WTC11 (cell line): ENCODE measurements around the gene ZGPAT. TPM values are rescaled to one million over a fixed set of nuclear protein-coding genes. Genes with fewer than 3 reads are reported as not detected.

ENCODE experiments used
- ATAC-seq: fragments of 200-7000 bp; cut with Tn5 transposase; 2 replicates; pipeline ENCODE4 v1.10.0; 2021; ENCODE audit warnings: mild to moderate bottlenecking, moderate library complexity
- CTCF ChIA-PET: fragments of 300-600 bp; sonication (Branson Sonifier 250); formaldehyde crosslinking; loops from one replicate; lab custom pipeline; 2021; ENCODE audit warnings: antibody characterized with exemption; lab: Charles Lee
- POLR2A ChIA-PET: fragments of 350-600 bp; sonication (Branson Sonifier 250); formaldehyde crosslinking; loops from one replicate; lab custom pipeline; 2021; ENCODE audit warnings: antibody characterized with exemption; lab: Charles Lee
- DNase-seq: peaks from one replicate; pipeline ENCODE4 v3.0.0; 2021; ENCODE audit warnings: low spot score
- H3K27ac Mint-ChIP-seq: 2 replicates; pipeline ENCODE4 v1.8.0; 2021; ENCODE audit warnings: mixed read lengths
- H3K27me3 Mint-ChIP-seq: 2 replicates; pipeline ENCODE4 v1.8.0; 2021; ENCODE audit warnings: low read depth, mild to moderate bottlenecking, moderate library complexity, mixed read lengths
- H3K36me3 Mint-ChIP-seq: 2 replicates; pipeline ENCODE4 v1.8.0; 2021; ENCODE audit warnings: mixed read lengths
- H3K4me1 Mint-ChIP-seq: 2 replicates; pipeline ENCODE4 v1.8.0; 2022; ENCODE audit warnings: mixed read lengths
- H3K4me3 Mint-ChIP-seq: 2 replicates; pipeline ENCODE4 v1.8.0; 2021; ENCODE audit warnings: mild to moderate bottlenecking, moderate library complexity, mixed read lengths
- H3K9me3 Mint-ChIP-seq: 2 replicates; pipeline ENCODE4 v1.8.0; 2021; ENCODE audit warnings: mixed read lengths
- ATF1 ChIP-seq: sonication (generic); formaldehyde crosslinking; IDR thresholded peaks from 2 replicates; pipeline ENCODE4 v1.8.1; 2023; ENCODE audit warnings: mild to moderate bottlenecking, moderate library complexity, missing genetic modification reagents
- CREB1 ChIP-seq: sonication (generic); formaldehyde crosslinking; IDR thresholded peaks from 2 replicates; pipeline ENCODE4 v1.8.0; 2023; ENCODE audit warnings: mild to moderate bottlenecking, missing genetic modification reagents
- EMX1 ChIP-seq: fragments of 250-450 bp; sonication (Bioruptor Pico); IDR thresholded peaks from 2 replicates; pipeline ENCODE4 v1.8.0; 2021; ENCODE audit warnings: mild to moderate bottlenecking
- ESRRA ChIP-seq: sonication (generic); formaldehyde crosslinking; IDR thresholded peaks from 2 replicates; pipeline ENCODE4 v1.8.1; 2022; ENCODE audit warnings: mild to moderate bottlenecking, missing genetic modification reagents, borderline replicate concordance
- FOXK1 ChIP-seq: sonication (generic); formaldehyde crosslinking; IDR thresholded peaks from 2 replicates; pipeline ENCODE4 v1.8.0; 2022; ENCODE audit warnings: mild to moderate bottlenecking, moderate library complexity, missing genetic modification reagents
- JAZF1 ChIP-seq: fragments of 250-450 bp; sonication (Bioruptor Pico); IDR thresholded peaks from 2 replicates; pipeline ENCODE4 v1.9.0; 2021; ENCODE audit warnings: moderate library complexity, mild to moderate bottlenecking, inconsistent platforms
- NR1H2 ChIP-seq: sonication (generic); formaldehyde crosslinking; IDR thresholded peaks from 2 replicates; pipeline ENCODE4 v1.9.0; 2021; ENCODE audit warnings: mild to moderate bottlenecking, moderate library complexity, missing genetic modification reagents
- OVOL2 ChIP-seq: fragments of 250-450 bp; sonication (Bioruptor Pico); IDR thresholded peaks from 2 replicates; pipeline ENCODE4 v1.9.0; 2021; ENCODE audit warnings: mild to moderate bottlenecking, borderline replicate concordance
- SP1 ChIP-seq: sonication (generic); formaldehyde crosslinking; conservative IDR thresholded peaks from 2 replicates; pipeline ENCODE4 v1.8.1; 2022; ENCODE audit warnings: missing genetic modification reagents
- TCF7 ChIP-seq: sonication (generic); formaldehyde crosslinking; IDR thresholded peaks from 2 replicates; pipeline ENCODE4 v1.8.0; 2022; ENCODE audit warnings: mild to moderate bottlenecking, low read depth, missing genetic modification reagents, moderate library complexity
- total RNA-seq: library from RNA; stranded (reverse); gene quantifications from 3 replicates; pipeline ENCODE4 v1.2.3, GENCODE V29; 2021
- TF ChIP-seq, protein P1 (sequence below): fragments of 200-600 bp; IDR thresholded peaks from 2 replicates; pipeline ENCODE4 v1.8.0; 2022; ENCODE audit warnings: antibody characterized with exemption
- TF ChIP-seq, protein P2 (sequence below): sonication (generic); formaldehyde crosslinking; IDR thresholded peaks from 2 replicates; pipeline ENCODE4 v1.8.0; 2022; ENCODE audit warnings: mild to moderate bottlenecking, missing genetic modification reagents
- TF ChIP-seq, protein P3 (sequence below): sonication (generic); formaldehyde crosslinking; IDR thresholded peaks from 2 replicates; pipeline ENCODE4 v1.8.1; 2023; ENCODE audit warnings: mild to moderate bottlenecking, moderate library complexity, missing genetic modification reagents
- TF ChIP-seq, protein P4 (sequence below): fragments of 250-450 bp; sonication (Bioruptor Pico); conservative IDR thresholded peaks from 2 replicates; pipeline ENCODE4 v1.9.0; 2021; ENCODE audit warnings: mild to moderate bottlenecking

ZGPAT gene
- total RNA-seq, 1 experiment from 2014 or later, result 28.3 TPM

DNA sequence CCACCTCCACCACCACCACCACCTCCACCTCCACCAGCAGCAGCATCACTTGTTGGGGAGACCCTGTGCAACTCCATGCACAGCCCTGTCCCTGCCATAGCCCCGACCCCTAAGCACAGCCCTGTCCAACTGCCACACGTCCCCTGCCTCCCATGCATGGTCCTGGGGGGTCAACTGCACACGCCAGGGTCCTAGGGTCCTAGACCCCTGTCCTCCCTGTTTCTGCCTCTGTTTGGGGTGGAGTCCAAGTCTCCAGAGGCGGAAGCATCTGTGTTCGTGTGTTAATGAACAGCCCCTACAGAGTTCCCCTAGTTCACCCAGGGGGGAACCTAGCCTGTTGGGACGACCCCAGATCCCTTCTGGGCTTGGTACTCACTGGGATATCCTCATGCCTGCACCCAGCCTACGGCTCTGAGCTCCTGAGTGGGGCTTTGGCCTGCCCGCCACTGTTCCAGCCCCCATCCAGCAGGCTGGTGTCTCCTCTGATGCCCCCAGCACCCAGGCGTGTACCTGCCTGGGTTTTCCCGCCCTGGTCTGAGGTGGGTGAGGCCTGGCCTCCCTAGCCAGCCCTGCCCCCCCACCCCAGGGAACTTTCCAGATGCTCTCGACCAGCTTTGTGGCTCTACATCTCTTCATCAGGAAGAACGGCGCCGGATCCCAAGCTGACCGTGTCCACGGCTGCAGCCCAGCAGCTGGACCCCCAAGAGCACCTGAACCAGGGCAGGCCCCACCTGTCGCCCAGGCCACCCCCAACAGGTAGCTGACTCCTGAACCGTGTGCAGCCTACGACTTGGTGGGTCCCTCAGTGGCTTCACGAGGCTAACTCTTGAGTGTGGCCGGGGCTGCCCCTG is 13.9 kb upstream of the ZGPAT start (continued):
- TF ChIP-seq JAZF1 (CRISPR knock-in tag) (no peak), NR1H2 (CRISPR knock-in tag) (no peak), OVOL2 (CRISPR knock-in tag) (no peak)
- TF ChIP-seq, protein P1, sequence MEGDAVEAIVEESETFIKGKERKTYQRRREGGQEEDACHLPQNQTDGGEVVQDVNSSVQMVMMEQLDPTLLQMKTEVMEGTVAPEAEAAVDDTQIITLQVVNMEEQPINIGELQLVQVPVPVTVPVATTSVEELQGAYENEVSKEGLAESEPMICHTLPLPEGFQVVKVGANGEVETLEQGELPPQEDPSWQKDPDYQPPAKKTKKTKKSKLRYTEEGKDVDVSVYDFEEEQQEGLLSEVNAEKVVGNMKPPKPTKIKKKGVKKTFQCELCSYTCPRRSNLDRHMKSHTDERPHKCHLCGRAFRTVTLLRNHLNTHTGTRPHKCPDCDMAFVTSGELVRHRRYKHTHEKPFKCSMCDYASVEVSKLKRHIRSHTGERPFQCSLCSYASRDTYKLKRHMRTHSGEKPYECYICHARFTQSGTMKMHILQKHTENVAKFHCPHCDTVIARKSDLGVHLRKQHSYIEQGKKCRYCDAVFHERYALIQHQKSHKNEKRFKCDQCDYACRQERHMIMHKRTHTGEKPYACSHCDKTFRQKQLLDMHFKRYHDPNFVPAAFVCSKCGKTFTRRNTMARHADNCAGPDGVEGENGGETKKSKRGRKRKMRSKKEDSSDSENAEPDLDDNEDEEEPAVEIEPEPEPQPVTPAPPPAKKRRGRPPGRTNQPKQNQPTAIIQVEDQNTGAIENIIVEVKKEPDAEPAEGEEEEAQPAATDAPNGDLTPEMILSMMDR, result no peak

DNA sequence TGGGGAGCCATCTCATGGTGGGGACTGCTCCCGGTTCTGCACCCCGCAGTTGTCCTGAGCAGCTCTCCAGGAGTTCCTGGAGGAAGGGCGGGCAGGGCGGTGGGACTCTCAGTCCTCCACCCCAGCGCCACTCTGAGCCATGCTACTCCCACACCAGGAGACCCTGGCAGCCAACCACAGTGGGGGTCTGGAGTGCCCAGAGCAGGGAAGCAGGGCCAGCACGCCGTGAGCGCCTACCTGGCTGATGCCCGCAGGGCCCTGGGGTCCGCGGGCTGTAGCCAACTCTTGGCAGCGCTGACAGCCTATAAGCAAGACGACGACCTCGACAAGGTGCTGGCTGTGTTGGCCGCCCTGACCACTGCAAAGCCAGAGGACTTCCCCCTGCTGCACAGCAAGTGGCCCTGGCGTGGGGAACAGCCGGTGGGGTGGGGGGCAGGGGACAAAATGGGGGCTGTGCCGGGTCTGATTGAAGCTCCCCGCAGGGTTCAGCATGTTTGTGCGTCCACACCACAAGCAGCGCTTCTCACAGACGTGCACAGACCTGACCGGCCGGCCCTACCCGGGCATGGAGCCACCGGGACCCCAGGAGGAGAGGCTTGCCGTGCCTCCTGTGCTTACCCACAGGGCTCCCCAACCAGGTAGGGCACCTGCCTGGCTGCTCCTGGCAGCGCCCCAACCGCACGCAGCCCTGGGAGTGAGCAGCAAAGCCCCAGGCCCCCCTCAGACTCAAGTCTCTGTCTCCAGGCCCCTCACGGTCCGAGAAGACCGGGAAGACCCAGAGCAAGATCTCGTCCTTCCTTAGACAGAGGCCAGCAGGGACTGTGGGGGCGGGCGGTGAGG is 13.0 kb upstream of the ZGPAT start:
- Mint-ChIP-seq H3K4me3 (no peak overlapping the region), H3K36me3 (peaks cover 14% of the 10 kb centered on the region), H3K27ac (no peak overlapping the region), H3K27me3 (peaks cover 3% of the 10 kb centered on the region; the same call in 1 of the 2 replicates), H3K4me1 (peaks cover 7% of the 10 kb centered on the region), H3K9me3 (no peaks in the 10 kb centered on the region)
- DNase-seq, result no peak
- no peak for ATAC-seq
- TF ChIP-seq OVOL2 (CRISPR knock-in tag), result no peak
- TF ChIP-seq, protein P2, sequence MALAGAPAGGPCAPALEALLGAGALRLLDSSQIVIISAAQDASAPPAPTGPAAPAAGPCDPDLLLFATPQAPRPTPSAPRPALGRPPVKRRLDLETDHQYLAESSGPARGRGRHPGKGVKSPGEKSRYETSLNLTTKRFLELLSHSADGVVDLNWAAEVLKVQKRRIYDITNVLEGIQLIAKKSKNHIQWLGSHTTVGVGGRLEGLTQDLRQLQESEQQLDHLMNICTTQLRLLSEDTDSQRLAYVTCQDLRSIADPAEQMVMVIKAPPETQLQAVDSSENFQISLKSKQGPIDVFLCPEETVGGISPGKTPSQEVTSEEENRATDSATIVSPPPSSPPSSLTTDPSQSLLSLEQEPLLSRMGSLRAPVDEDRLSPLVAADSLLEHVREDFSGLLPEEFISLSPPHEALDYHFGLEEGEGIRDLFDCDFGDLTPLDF (CRISPR knock-in tag), result no peak
- no peak for TF ChIP-seq ATF1 (CRISPR knock-in tag)
- no peak for TF ChIP-seq SP1 (CRISPR knock-in tag)
- TF ChIP-seq, protein P3, sequence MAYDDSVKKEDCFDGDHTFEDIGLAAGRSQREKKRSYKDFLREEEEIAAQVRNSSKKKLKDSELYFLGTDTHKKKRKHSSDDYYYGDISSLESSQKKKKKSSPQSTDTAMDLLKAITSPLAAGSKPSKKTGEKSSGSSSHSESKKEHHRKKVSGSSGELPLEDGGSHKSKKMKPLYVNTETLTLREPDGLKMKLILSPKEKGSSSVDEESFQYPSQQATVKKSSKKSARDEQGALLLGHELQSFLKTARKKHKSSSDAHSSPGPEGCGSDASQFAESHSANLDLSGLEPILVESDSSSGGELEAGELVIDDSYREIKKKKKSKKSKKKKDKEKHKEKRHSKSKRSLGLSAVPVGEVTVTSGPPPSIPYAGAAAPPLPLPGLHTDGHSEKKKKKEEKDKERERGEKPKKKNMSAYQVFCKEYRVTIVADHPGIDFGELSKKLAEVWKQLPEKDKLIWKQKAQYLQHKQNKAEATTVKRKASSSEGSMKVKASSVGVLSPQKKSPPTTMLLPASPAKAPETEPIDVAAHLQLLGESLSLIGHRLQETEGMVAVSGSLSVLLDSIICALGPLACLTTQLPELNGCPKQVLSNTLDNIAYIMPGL (CRISPR knock-in tag), result no peak
- TF ChIP-seq, protein P4, sequence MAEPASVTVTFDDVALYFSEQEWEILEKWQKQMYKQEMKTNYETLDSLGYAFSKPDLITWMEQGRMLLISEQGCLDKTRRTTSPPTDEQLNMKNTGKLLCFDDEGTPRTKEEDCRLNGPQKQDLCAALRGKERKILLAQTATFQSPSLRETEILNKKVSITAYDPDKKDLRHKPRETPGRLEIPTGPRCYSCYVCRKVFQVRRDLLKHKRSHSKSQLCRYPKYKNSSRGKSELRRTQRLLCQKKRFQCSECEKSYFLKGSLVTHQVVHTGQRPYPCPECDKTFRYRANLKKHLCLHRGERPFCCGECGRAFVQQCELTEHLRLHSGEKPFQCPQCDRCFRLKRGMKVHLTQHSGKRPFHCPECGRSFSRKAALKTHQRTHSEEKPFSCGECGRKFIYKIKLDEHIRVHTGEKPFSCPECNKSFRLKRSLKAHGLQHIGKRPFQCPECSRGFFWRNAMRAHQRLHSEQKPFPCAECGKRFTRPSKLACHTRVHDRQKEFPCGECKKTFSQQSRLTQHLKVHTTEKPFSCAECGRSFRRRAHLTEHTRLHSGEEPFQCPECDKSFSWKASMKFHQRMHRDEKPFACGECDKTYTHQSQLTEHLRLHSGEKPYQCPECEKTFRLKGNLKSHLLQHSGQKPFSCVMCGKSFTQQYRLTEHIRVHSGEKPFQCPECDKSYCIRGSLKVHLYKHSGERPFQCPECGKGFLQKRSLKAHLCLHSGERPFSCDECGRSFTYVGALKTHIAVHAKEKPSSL (CRISPR knock-in tag), result no peak
- TF ChIP-seq ESRRA, result no peak
- no peak for TF ChIP-seq CREB1 (CRISPR knock-in tag)
- TF ChIP-seq TCF7 (CRISPR knock-in tag), result no peak
- no peak for TF ChIP-seq EMX1 (CRISPR knock-in tag)
- no peak for TF ChIP-seq FOXK1 (CRISPR knock-in tag)
- POLR2A ChIA-PET, result no interaction called here
- CTCF ChIA-PET, result no interaction called here
